Esophagus muscularis mucosa (tissue), 4 donors: Measurements from ENCODE around the gene SLC8A1. TPM values are rescaled to one million over a fixed set of nuclear protein-coding genes. Genes with fewer than 3 reads are reported as not detected.

Experiments used
- DNase-seq: peaks from one replicate; pipeline ENCODE4 v3.0.0-alpha.2; 2017; ENCODE audit errors: extremely low spot score
- H3K27ac ChIP-seq, 4 donors: fragments of 200-600 bp; sonication (generic); replicated peaks in 1 of 4; 1 replicate in 3 of 4; 2 replicates in 1 of 4; pipeline ENCODE4 v1.5.1; 2016 to 2019; ENCODE audit warnings: mild to moderate bottlenecking in 1 of 4
- H3K27me3 ChIP-seq, 4 donors: fragments of 200-600 bp; sonication (generic); one replicate each; pipeline versions ENCODE4 v1.5.1 to v1.6.0; 2016 to 2019
- H3K36me3 ChIP-seq, 4 donors: fragments of 200-600 bp; sonication (generic); one replicate each; pipeline ENCODE4 v1.5.1; 2016 to 2019
- H3K4me1 ChIP-seq, 4 donors: fragments of 200-600 bp; sonication (generic); one replicate each; pipeline ENCODE4 v1.5.1; 2016 to 2019
- H3K4me3 ChIP-seq, 4 donors: fragments of 200-600 bp; sonication (generic); 1 replicate in 2 of 4; 2 replicates in 2 of 4; pipeline ENCODE4 v1.5.1; 2016 to 2019; ENCODE audit warnings: mild to moderate bottlenecking in 4 of 4, moderate library complexity in 1 of 4
- H3K9me3 ChIP-seq, 4 donors: fragments of 200-600 bp; sonication (generic); 1 replicate in 3 of 4; 2 replicates in 1 of 4; pipeline ENCODE4 v1.5.1; 2016 to 2019
- CTCF ChIP-seq, 3 experiments: fragments of 200-600 bp in 2 of 3; fragments of 450-650 bp in 1 of 3; sonication (generic) in 2 of 3; IDR thresholded peaks; one replicate each; pipeline ENCODE4 v1.5.1; 2017 to 2019; ENCODE audit warnings: antibody characterized with exemption in 3 of 3, mild to moderate bottlenecking in 2 of 3, moderate library complexity in 1 of 3
- EP300 ChIP-seq: sonication (generic); formaldehyde crosslinking; IDR thresholded peaks from one replicate; pipeline ENCODE4 v1.6.1; 2017; ENCODE audit warnings: antibody characterized with exemption
- POLR2A ChIP-seq: fragments of 450-650 bp; IDR thresholded peaks from one replicate; pipeline ENCODE4 v1.6.1; 2017; ENCODE audit warnings: antibody characterized with exemption, moderate library complexity, mild to moderate bottlenecking, low read depth
- POLR2AphosphoS5 ChIP-seq, 2 donors: sonication (generic); formaldehyde crosslinking; IDR thresholded peaks; one replicate each; pipeline ENCODE4 v1.6.1; 2017; ENCODE audit warnings: antibody characterized with exemption in 2 of 2
- WGBS: methylation state at CpG from one replicate; pipeline ENCODE4 v1.1.5; 2018; 5-methylcytosine and 5-hydroxymethylcytosine counted together
- intact Hi-C: fragments of 100-400 bp; cut with DNase I; formaldehyde crosslinking; loops from one replicate; pipeline ENCODE4 v1.15.1; 2023
- total RNA-seq, 4 donors: library from RNA; depleted of rRNA; stranded (reverse); fragments of >200 nt; gene quantifications; one replicate each; pipeline versions ENCODE4 v1.1.0 to v1.2.1, GENCODE V29; 2016

SLC8A1 gene
- total RNA-seq, 4 donors from 2014 or later = 105 to 166 (median 157) TPM

GRCh38 chr2:40386177-40386576 is 65.7 kb downstream of the SLC8A1 start:
- H3K27ac ChIP-seq = no peak overlapping the region
- peaks cover 11 to 19% (median 14%) of the 10 kb centered on the region in 4 donors for H3K4me1 ChIP-seq
- intact Hi-C loops = no loop called here
- TF ChIP-seq POLR2A = no peak
- no peak for TF ChIP-seq POLR2AphosphoS5 (IDR thresholded peaks at IDR 0.05)
- TF ChIP-seq EP300 = no peak
- no peak for TF ChIP-seq CTCF (IDR thresholded peaks at IDR 0.05)
- no peak overlapping the region for H3K4me3 ChIP-seq
- H3K36me3 ChIP-seq = no peaks in the 10 kb centered on the region
- 70% methylated on average over 2 of the region's 2 CpGs for WGBS
- H3K27me3 ChIP-seq = no peaks in the 10 kb centered on the region
- no peak for DNase-seq
- peaks cover 0 to 9% (median 2%) of the 10 kb centered on the region in 4 donors for H3K9me3 ChIP-seq

GRCh38 chr2:40384714-40385113 is 67.2 kb downstream of the SLC8A1 start:
- 60% methylated on average over 2 of the region's 2 CpGs for WGBS
- intact Hi-C loops = no loop called here

GRCh38 chr2:40384233-40384632 is 67.7 kb downstream of the SLC8A1 start:
- Histone ChIP-seq H3K27me3 (no peaks in the 10 kb centered on the region), H3K4me1 (peaks cover 11 to 19% (median 15%) of the 10 kb centered on the region in 4 donors), H3K9me3 (peaks cover 0 to 13% (median 2%) of the 10 kb centered on the region in 4 donors), H3K4me3 (no peak overlapping the region), H3K27ac (no peak overlapping the region), H3K36me3 (no peaks in the 10 kb centered on the region)
- intact Hi-C loops = no loop called here
- WGBS = 92% methylated on average over 1 of the region's 1 CpG
- TF ChIP-seq POLR2A (no peak), CTCF (IDR thresholded peaks at IDR 0.05) (no peak), POLR2AphosphoS5 (IDR thresholded peaks at IDR 0.05) (no peak), EP300 (no peak)
- DNase-seq = no peak

More at GRCh38 chr2:40384714-40385113, 67.2 kb downstream of the SLC8A1 start:
- H3K4me3 ChIP-seq = no peak overlapping the region
- no peaks in the 10 kb centered on the region for H3K36me3 ChIP-seq
- no peaks in the 10 kb centered on the region for H3K27me3 ChIP-seq
- no peak overlapping the region for H3K27ac ChIP-seq
- DNase-seq = no peak
- TF ChIP-seq CTCF (IDR thresholded peaks at IDR 0.05) (no peak), EP300 (no peak), POLR2A (no peak), POLR2AphosphoS5 (IDR thresholded peaks at IDR 0.05) (no peak)
- H3K9me3 ChIP-seq = peaks cover 0 to 13% (median 2%) of the 10 kb centered on the region in 4 donors
- peaks cover 11 to 19% (median 15%) of the 10 kb centered on the region in 4 donors for H3K4me1 ChIP-seq

- TF ChIP-seq EP300 (no peak), POLR2AphosphoS5 (IDR thresholded peaks at IDR 0.05) (no peak), CTCF (IDR thresholded peaks at IDR 0.05) (no peak), POLR2A (no peak)
- WGBS = 85% methylated on average over 2 of the region's 2 CpGs
- H3K27ac ChIP-seq = no peak overlapping the region
- peaks cover 11 to 19% (median 15%) of the 10 kb centered on the region in 4 donors for H3K4me1 ChIP-seq
- no peak for DNase-seq
- peaks cover 0 to 7% (median 0%) of the 10 kb centered on the region in 4 donors for H3K36me3 ChIP-seq
- H3K27me3 ChIP-seq = no peaks in the 10 kb centered on the region
- no peak overlapping the region for H3K4me3 ChIP-seq
- peaks cover 0 to 13% (median 2%) of the 10 kb centered on the region in 4 donors for H3K9me3 ChIP-seq
- intact Hi-C loops = no loop called here
These were observed 71.2 kb downstream of the SLC8A1 start for GRCh38 chr2:40380721-40381120.

- no peak for DNase-seq
- peaks cover 5 to 20% (median 11%) of the 10 kb centered on the region in 4 donors for H3K4me1 ChIP-seq
- intact Hi-C loops = no loop called here
- H3K27ac ChIP-seq = no peak overlapping the region
- 79% methylated on average over 1 of the region's 1 CpG for WGBS
- peaks cover 0 to 13% (median 2%) of the 10 kb centered on the region in 4 donors for H3K9me3 ChIP-seq
- H3K4me3 ChIP-seq = no peak overlapping the region
- peaks cover 0 to 7% (median 0%) of the 10 kb centered on the region in 4 donors for H3K36me3 ChIP-seq
- no peaks in the 10 kb centered on the region for H3K27me3 ChIP-seq
- TF ChIP-seq EP300 (no peak), POLR2A (no peak), POLR2AphosphoS5 (IDR thresholded peaks at IDR 0.05) (no peak), CTCF (IDR thresholded peaks at IDR 0.05) (no peak)
These were observed 71.8 kb downstream of the SLC8A1 start for GRCh38 chr2:40380041-40380440.
